Measurements from ENCODE around the gene CAMTA1.

The CAMTA1 gene, protein sequence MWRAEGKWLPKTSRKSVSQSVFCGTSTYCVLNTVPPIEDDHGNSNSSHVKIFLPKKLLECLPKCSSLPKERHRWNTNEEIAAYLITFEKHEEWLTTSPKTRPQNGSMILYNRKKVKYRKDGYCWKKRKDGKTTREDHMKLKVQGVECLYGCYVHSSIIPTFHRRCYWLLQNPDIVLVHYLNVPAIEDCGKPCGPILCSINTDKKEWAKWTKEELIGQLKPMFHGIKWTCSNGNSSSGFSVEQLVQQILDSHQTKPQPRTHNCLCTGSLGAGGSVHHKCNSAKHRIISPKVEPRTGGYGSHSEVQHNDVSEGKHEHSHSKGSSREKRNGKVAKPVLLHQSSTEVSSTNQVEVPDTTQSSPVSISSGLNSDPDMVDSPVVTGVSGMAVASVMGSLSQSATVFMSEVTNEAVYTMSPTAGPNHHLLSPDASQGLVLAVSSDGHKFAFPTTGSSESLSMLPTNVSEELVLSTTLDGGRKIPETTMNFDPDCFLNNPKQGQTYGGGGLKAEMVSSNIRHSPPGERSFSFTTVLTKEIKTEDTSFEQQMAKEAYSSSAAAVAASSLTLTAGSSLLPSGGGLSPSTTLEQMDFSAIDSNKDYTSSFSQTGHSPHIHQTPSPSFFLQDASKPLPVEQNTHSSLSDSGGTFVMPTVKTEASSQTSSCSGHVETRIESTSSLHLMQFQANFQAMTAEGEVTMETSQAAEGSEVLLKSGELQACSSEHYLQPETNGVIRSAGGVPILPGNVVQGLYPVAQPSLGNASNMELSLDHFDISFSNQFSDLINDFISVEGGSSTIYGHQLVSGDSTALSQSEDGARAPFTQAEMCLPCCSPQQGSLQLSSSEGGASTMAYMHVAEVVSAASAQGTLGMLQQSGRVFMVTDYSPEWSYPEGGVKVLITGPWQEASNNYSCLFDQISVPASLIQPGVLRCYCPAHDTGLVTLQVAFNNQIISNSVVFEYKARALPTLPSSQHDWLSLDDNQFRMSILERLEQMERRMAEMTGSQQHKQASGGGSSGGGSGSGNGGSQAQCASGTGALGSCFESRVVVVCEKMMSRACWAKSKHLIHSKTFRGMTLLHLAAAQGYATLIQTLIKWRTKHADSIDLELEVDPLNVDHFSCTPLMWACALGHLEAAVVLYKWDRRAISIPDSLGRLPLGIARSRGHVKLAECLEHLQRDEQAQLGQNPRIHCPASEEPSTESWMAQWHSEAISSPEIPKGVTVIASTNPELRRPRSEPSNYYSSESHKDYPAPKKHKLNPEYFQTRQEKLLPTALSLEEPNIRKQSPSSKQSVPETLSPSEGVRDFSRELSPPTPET (N-terminal part only)
- 20.1 to 20.3 reads per million in 2 donors for total RNA-seq

GRCh38 chr1:6785318-6785727 is at the start of gene CAMTA1:
Gene CAMTA1 (plus strand): TSS chr1:6785454. CDS start chr1:6785531, 77 bp downstream.
- DNase-seq = no peak

DNA sequence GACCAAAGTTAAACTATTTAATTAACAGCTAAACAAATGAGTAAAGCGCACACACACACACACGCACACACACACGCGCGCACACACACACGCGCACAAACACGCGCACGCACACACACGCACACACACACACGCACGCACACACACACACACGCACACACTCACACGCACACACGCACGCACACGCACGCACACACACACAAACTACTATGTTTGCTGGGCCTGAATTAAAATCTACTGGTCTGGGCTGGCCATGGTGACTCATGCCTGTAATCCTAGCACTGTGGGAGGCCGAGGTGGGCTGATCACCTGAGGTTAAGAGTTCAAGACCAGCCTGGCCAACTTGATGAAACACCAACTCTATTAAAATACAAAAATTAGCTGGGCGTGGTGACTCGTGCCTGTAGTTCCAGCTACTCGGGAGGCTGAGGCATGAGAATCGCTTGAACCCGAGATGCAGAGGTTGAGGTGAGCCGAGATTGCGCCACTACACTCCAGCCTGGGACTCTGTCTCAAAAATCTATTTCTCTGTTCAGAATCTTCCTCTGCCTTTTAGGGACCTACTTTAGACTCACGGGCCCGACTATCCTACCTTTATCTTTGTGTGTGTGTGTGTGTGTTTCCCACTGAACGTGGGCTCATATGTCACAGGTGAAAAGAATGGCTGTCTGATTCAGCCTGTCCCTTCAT is 46.1 kb upstream of the CAMTA1 start:
- no peak for DNase-seq

- DNase-seq = peak in 1 of 5 experiments; percentile 56
Measured at GRCh38 chr1:6742676-6743188, 42.5 kb upstream of the CAMTA1 start.

GRCh38 chr1:6743189-6744101 is 41.8 kb upstream of the CAMTA1 start:
- peak in 1 of 5 experiments; percentile 26 for DNase-seq

GRCh38 chr1:6745073-6745472 is 40.2 kb upstream of the CAMTA1 start:
- DNase-seq = peak in 2 of 5 experiments; percentile 22 to 37

DNA sequence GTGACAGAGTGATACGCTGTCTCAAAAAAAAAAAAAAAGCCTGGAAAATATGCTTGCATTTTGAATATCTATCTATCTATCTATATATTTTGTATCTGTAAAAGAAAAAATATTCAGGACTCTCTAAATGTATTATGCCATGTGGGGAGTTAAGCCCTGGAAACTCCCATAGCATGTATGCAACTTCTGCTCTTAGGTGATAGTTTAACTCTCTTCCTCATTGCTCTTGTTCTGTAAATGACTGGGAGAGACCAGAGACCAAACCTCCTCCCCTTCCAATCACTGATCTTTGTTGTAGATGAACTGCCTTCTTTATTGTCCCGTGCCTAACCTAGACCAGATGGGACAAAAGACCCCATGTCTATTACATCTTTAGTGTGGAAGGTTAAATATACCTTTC is 37.6 kb upstream of the CAMTA1 start:
- DNase-seq = no peak

- DNase-seq = no peak
Measured at GRCh38 chr1:6750490-6750889, 34.8 kb upstream of the CAMTA1 start.

DNA sequence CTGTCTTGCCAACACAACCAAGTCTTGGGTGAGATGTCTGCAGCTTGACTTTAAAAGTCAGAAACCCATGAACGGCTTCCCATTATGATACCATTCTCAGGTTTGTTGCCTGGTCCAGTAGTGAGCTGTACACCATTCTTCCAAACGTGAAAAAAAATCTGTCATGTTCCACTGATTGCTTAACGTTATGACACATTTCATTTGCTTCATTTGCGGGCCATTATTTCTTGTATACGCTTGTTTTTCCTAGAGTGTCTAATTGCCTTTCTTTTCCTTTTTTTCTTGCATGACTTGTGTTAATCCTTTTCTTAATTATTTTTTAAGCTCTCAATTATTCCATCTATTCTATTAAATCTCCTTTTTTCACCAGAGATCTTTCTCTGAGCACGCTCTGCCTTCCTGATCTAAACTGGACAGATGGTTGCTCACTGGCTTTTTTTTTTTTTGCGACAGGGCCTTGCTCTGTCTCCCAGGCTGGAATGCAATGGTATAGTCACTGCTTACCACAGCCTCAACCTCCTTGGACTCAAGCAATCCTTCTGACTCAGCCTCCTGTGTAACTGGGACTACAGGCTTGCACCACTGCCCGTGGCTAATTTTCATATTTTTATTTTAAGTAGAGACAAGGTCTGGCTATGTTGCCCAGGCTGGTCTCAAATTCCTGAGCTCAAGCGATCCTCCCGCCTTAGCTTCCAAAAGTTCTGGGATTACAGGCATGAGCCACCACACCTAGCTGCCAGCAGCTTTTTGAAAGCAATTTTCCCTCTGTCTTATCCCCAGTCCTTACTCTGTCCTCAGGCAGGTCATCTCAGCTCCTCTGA is 31.7 kb upstream of the CAMTA1 start:
- no peak for DNase-seq

DNA sequence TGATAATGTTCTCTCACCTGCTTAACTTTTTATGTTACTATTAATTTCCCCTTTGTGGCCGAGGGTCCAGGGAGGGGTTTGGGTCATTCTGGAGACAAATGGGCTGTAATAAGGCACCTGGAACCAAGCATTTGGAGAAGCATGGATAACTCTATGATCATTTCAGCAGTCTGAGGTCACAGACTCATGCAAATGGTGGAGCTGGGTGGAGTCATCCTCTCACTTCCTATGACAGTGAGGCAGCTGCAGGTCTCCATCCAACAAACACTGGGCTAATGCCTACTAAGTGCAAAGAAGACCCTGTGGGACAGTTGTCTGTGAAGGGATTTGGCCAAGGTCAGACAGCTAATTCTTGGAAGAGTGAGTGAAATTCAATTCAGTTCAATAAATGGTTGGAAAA is 28.8 kb upstream of the CAMTA1 start:
- no peak for DNase-seq

DNA sequence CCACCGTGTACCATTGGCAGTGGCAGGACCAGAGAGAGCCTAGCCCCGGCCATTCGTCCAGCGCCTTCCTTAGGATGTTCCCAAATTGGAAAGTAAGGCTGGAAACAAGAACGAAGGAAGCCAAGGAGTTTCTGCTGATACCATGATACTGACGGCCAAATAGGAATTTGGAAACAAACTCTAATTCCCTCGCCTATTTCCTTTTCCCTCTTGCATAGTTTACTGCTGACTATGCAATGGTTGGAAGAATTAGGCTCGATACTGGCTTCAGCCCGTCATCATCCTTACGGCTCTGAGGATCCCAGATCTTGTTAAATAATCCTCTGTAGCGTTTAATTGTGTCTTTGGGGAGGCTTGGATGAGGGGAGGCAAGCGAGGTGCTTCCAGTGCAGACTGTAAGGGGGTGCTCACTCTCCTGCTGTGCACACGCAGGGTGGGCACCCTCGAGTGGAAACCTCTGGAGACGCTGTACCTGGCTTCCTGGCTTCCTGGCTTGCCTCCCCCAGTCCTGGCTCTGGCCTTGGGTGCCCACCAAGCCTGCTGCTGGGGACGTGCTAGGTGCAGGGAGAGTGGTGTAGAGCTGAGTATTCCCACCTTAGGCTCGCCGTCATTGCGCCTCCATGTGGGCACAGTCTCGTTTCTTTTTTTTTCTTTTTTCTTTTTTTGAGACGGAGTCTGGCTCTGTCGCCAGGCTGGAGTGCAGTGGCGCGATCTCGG is 27.4 kb upstream of the CAMTA1 start:
- DNase-seq = no peak

GRCh38 chr1:6761196-6761737 is 24.0 kb upstream of the CAMTA1 start:
- DNase-seq = no peak

- DNase-seq = no peak
Measured at GRCh38 chr1:6762060-6762459, 23.2 kb upstream of the CAMTA1 start.

DNA sequence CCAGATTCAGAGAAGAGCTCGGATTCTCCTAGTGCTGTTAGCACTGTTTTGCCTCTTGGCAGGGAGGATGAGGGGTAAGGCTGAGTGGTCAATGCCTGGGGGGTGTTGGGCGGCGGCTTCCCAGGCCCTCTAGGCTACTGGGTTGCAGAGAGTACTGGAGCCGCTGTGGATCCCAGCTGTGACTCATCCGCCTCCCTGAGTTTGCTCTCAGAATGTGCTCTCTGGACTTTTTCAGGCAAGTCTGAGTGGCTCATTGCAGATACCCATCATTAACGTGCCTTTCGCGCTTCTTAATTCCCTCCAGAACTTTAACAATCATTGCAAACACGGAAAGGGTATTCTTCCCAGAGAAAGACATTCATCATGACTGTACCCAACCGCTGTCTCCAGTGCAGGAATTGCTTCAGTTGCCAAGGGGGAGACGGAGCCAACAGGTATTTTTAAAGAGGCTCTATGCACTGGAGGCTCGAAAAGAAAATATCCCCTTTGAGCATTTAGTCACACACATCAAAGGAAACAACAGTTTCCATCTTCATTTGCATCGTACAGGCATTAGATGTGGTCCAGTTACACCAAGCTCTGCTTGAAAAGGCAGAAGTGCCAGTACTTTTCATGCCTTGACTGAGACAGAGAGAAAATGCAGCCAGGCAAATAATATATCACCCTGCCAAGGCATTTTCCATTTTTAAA is 14.4 kb upstream of the CAMTA1 start:
- DNase-seq = no peak

DNA sequence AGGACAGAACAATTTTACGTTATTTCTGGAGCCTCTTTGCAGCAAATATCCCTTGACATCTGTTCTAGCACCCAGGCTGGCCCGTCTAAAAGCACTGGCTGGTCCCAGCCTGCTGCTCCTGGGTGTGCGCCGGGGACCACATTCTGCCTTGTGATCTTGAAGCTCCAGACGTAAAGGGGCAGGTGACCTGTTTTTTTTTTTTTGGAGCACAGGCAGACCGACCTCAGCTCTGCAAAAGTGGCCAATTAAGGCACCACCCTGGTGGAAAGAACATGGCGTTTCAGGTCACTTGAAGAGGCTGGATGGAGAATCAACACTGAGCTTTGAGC is 13.8 kb upstream of the CAMTA1 start:
- DNase-seq = no peak

GRCh38 chr1:6774381-6774780 is 10.9 kb upstream of the CAMTA1 start:
- no peak for DNase-seq

DNA sequence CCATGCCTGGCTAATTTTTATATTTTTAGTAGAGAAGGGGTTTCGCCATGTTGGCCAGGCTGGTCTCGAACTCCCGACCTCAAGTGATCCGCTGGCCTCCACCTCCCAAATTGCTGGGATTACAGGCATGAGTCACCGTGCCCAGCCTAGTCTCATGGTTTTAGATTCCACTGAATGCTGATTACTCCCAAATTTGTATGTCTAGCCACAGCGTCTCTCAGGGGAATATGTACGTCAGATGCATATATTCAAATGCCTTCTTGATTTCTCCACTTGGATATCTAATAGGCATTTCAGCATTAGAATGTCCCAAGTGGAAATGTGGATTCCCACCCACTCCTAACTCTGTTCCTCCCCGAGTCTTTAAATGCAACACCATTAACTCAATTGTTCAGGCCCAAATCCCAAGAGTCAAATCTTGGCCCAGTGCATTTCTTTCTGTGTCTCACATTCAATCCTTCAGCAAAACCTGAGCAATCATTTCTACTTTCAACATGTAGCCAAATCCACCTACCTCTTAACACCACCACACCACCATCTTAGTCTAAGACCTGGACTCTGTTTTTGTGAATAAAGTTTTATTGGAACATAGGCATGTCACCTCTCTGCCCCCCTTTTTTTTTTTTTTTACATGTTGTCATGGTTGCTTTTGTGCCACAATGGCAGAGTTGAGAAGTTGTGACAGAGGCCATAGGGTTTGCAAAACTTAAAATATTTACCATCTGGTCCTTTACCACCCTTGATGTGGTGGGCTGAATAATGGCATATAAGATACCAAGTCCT is 9.8 kb upstream of the CAMTA1 start:
- DNase-seq = no peak

GRCh38 chr1:6776389-6776788 is 8.9 kb upstream of the CAMTA1 start:
- DNase-seq = no peak

- no peak for DNase-seq
Measured at GRCh38 chr1:6776895-6777294, 8.4 kb upstream of the CAMTA1 start.

Measured in T-helper 2 cell (primary cell).